Ovary (tissue), 9 donors: ENCODE measurements around the gene NUMBL. TPM values are rescaled to one million over a fixed set of nuclear protein-coding genes. Genes with fewer than 3 reads are reported as not detected.

Experiments
- polyA plus RNA-seq, 2 donors: library from polyadenylated mRNA; stranded (reverse); fragments of 200-250 nt in 1 of 2; fragments of 350-450 nt in 1 of 2; fragmentation: Illumina TruSeq in 1 of 2; extraction: RNeasy Lipid Tissue Mini Kit (QIAGEN cat#74804) in 1 of 2; gene quantifications; one replicate each; pipeline ENCODE4 v1.2.3, GENCODE V29; 2013 to 2014
- small RNA-seq: library from RNA; depleted of rRNA; stranded (forward); fragments of <200 nt; gene quantifications from one replicate; pipeline ENCODE3, GENCODE V24; 2016
- total RNA-seq, 7 donors: library from RNA; depleted of rRNA in 2 of 7; stranded (reverse); fragments of >200 nt in 2 of 7; fragmentation: NEBNext Ultra II Directional in 3 of 7; extraction: Animal tissue kit (Norgen Biotek cat#: 25700) in 3 of 7; gene quantifications; one replicate each; pipeline versions ENCODE4 v1.1.0 to v1.2.4, GENCODE V29; 2016 to 2023
- donor health status: DM: no; HTN: no; CAD: no; lungs with moderate emphysema.
- donor health status: DM: no; HTN: no; CAD: no.
- donor health status: Bipolar disorder and iron deficiency.
- donor health status: DM: yes; HTN: yes; CAD: no.
- donor health status: DM: no; HTN: no; CAD: no.
- donor health status: DM: yes; HTN: yes; CAD: no.

Gene NUMBL
- total and polyA plus RNA-seq, 9 donors = 6.7 to 88.9 (median 62.3) TPM

Small RNAs within 50 kb of the gene (small RNA-seq; reads per million reads assigned to genes)
- gene RNU6-195P = not detected

Other genes starting within 250 kb of the NUMBL start
- gene SERTAD3, start 246.3 kb downstream of the NUMBL start, total RNA-seq = 10 to 100 TPM; 19.6 to 55.0 (median 39.2) TPM
- gene SERTAD3, start 246.3 kb downstream of the NUMBL start, polyA plus RNA-seq = 10 to 100 TPM; 17.3 to 19.9 TPM
- gene BLVRB, start 224.9 kb downstream of the NUMBL start, total RNA-seq = 100 to 1,000 TPM in 2 of 7 donors, 10 to 100 TPM in 5; 64.0 to 135 (median 75.5) TPM
- 10 to 100 TPM; 16.8 to 88.5 TPM for gene BLVRB, start 224.9 kb downstream of the NUMBL start, polyA plus RNA-seq
- gene SPTBN4, start 223.7 kb downstream of the NUMBL start, total RNA-seq = 10 to 100 TPM in 1 of 7 donors, 1 to 10 TPM in 6; 3.5 to 11.6 (median 7.3) TPM
- gene SPTBN4, start 223.7 kb downstream of the NUMBL start, polyA plus RNA-seq = 1 to 10 TPM; 2.2 to 5.0 TPM
- 10 to 100 TPM; 23.4 to 48.7 (median 33.8) TPM for gene SHKBP1, start 113.8 kb downstream of the NUMBL start, total RNA-seq
- gene SHKBP1, start 113.8 kb downstream of the NUMBL start, polyA plus RNA-seq = 10 to 100 TPM; 16.3 to 34.8 TPM
- 100 to 1,000 TPM; 214 to 840 (median 547) TPM for gene LTBP4, start 89.3 kb downstream of the NUMBL start, total RNA-seq
- 100 to 1,000 TPM; 152 to 488 TPM for gene LTBP4, start 89.3 kb downstream of the NUMBL start, polyA plus RNA-seq
- gene COQ8B, start 26.2 kb upstream of the NUMBL start, total RNA-seq = 10 to 100 TPM; 24.0 to 51.2 (median 42.5) TPM
- gene COQ8B, start 26.2 kb upstream of the NUMBL start, polyA plus RNA-seq = 10 to 100 TPM in 1 of 2 donors, 1 to 10 TPM in 1; 8.3 to 41.5 TPM
- 100 to 1,000 TPM in 1 of 7 donors, 10 to 100 TPM in 6; 14.2 to 117 (median 22.4) TPM for gene ITPKC, start 26.5 kb upstream of the NUMBL start, total RNA-seq
- 10 to 100 TPM in 1 of 2 donors, 1 to 10 TPM in 1; 6.5 to 14.3 TPM for gene ITPKC, start 26.5 kb upstream of the NUMBL start, polyA plus RNA-seq
- gene ACTMAP, start 59.8 kb upstream of the NUMBL start, total RNA-seq = 1 to 10 TPM; 2.1 to 6.5 (median 3.7) TPM
- gene ACTMAP, start 59.8 kb upstream of the NUMBL start, polyA plus RNA-seq = 1 to 10 TPM; 3.0 to 6.4 TPM
- 10 to 100 TPM; 48.9 to 80.7 (median 72.4) TPM for gene SNRPA, start 60.6 kb upstream of the NUMBL start, total RNA-seq
- 10 to 100 TPM; 56.4 to 83.9 TPM for gene SNRPA, start 60.6 kb upstream of the NUMBL start, polyA plus RNA-seq
- 1 to 10 TPM in 5 of 7 donors, not detected in 2; 1.7 to 3.9 (median 2.6) TPM for gene MIA, start 84.9 kb upstream of the NUMBL start, total RNA-seq
- gene MIA, start 84.9 kb upstream of the NUMBL start, polyA plus RNA-seq = 1 to 10 TPM in 1 of 2 donors, not detected in 1; 1.9 TPM
- 10 to 100 TPM in 6 of 7 donors, 1 to 10 TPM in 1; 9.1 to 32.9 (median 19.3) TPM for gene RAB4B, start 87.6 kb upstream of the NUMBL start, total RNA-seq
- gene RAB4B, start 87.6 kb upstream of the NUMBL start, polyA plus RNA-seq = 10 to 100 TPM in 1 of 2 donors, 1 to 10 TPM in 1; 6.5 to 18.9 TPM
- gene EGLN2, start 108.5 kb upstream of the NUMBL start, total RNA-seq = 100 to 1,000 TPM in 4 of 7 donors, 10 to 100 TPM in 3; 61.5 to 121 (median 102) TPM
- gene EGLN2, start 108.5 kb upstream of the NUMBL start, polyA plus RNA-seq = 10 to 100 TPM; 43.6 to 82.7 TPM
- 1 to 10 TPM in 4 of 7 donors, under 1 TPM in 3; 0.25 to 2.7 (median 1.2) TPM for gene CYP2A6, start 159.8 kb upstream of the NUMBL start, total RNA-seq
- 1 to 10 TPM; 1.2 to 3.4 TPM for gene CYP2A6, start 159.8 kb upstream of the NUMBL start, polyA plus RNA-seq
- 1 to 10 TPM in 1 of 7 donors, under 1 TPM in 3, not detected in 3; 0.45 to 1.6 (median 0.69) TPM for gene CYP2A7, start 191.6 kb upstream of the NUMBL start, total RNA-seq
- gene CYP2A7, start 191.6 kb upstream of the NUMBL start, polyA plus RNA-seq = under 1 TPM; 0.37 to 0.67 TPM